Midbrain (tissue), 1 donor: Measurements from ENCODE around the gene PPP2R2B.
"Not testable (repeated sequence)": the region's sequence is repeated elsewhere in the genome, so short reads cannot be mapped to it uniquely, and the experiment has no call there.

Experiments used
- DNase-seq: peaks from one replicate; lab custom pipeline; 2025; lab: John Stamatoyannopoulos, UW

PPP2R2B gene

DNA sequence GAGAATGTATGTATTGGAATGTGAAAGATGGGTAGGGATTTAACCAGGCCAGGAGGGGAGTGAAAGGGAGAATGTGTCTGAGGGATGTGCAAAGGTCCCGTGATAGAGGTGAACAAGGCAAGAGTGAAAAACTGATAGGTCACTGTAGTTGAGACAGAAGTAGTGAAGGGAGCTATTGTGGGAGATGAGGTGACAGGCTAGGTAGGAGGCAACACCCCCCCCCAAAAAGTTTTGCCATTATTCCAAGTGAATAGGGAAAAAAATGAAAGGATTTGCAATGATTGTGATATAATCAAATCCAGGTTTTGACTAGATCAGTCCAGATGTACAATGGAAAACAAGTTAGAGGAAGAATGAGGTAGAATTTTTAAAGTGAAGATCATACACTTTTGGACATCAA lies 226.0 kb downstream of the PPP2R2B start:
- no peak for DNase-seq

DNA sequence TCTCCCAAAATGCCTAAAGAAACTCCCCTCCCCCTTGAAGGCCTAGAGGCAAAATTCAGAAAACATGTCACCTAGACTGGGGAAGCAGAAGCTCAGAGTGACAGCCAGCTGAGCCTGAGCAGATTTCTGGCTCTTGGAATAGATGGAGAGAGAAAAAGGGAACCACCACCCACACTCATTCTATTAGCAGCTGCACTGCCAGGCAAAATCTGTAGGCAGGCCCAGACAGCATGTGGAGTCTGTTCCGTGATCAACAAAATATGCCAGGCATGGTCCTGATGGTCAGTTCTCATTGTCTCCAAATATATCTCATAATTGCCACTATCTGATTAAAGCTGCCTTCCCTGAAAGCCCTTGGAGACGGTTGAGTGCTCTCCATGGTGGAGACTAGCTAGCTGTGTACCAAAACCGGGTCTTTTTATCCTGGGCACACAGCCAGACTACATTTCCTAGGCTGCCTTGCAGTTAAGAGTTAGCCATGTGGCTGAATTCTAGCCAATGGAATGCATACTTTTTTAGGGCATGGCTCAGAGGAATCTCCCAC lies 230.8 kb downstream of the PPP2R2B start:
- DNase-seq = no peak

GRCh38 chr5:146646441-146646840 lies 232.1 kb downstream of the PPP2R2B start:
- peak; percentile 15 for DNase-seq

GRCh38 chr5:146645342-146645741 lies 233.2 kb downstream of the PPP2R2B start:
- DNase-seq = no peak

GRCh38 chr5:146644831-146645230 lies 233.7 kb downstream of the PPP2R2B start:
- DNase-seq = no peak

GRCh38 chr5:146643776-146644175 lies 234.8 kb downstream of the PPP2R2B start:
- no peak for DNase-seq

- no peak for DNase-seq
Observed at GRCh38 chr5:146642410-146642809, 236.1 kb downstream of the PPP2R2B start.

GRCh38 chr5:146641941-146642340 lies 236.6 kb downstream of the PPP2R2B start:
- no peak for DNase-seq

GRCh38 chr5:146640285-146640896 lies 238.2 kb downstream of the PPP2R2B start:
- DNase-seq = no peak

GRCh38 chr5:146635443-146635842 lies 243.1 kb downstream of the PPP2R2B start:
- no peak for DNase-seq

GRCh38 chr5:146633323-146633764 lies 245.2 kb downstream of the PPP2R2B start:
- DNase-seq = no peak

- DNase-seq = no peak
Observed at GRCh38 chr5:146632620-146633322, 245.8 kb downstream of the PPP2R2B start.

DNA sequence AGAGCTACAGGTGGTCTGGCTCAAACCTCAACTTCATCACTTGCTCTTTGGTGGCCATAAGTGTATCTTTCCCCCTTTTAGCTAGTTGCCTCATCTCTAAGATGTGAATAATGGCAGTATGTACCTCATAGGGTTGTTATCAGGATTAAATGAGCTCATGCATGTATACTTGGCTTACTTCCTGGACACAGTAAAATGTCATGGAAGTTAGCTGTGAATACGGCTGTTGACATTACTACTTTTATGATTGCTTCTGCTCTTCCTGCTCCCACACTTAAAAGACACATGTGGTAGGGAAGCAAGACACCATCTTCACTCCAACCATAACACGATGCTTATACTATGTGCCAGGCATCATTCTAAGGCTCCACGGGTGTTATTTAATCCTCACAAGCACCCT lies 248.1 kb downstream of the PPP2R2B start:
- DNase-seq = no peak

GRCh38 chr5:146628950-146629349 lies 249.6 kb downstream of the PPP2R2B start:
- no peak for DNase-seq

- DNase-seq = no peak
Observed at GRCh38 chr5:146626936-146627335, 251.6 kb downstream of the PPP2R2B start.

GRCh38 chr5:146624179-146624578 lies 254.4 kb downstream of the PPP2R2B start:
- no peak for DNase-seq

DNA sequence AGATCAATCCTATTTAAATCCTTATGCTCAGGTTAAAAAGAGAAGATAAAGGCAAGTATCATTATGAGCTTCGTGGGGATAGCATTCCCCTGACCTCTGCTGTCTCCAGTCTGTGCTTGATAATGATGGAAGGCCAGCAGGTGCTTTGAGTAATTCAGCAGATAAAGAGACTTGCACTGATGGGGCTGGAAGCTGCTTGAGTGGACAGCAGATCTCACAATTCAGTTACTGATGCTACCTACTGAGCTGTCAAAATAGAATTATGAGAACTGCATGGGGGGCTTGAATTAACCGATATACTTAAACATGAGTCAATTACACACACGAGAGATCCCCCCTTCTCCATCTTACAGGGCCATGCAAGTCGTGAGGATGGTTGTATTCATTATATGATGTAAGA lies 254.9 kb downstream of the PPP2R2B start:
- no peak for DNase-seq

- DNase-seq = no peak
Observed at GRCh38 chr5:146623009-146623408, 255.5 kb downstream of the PPP2R2B start.

- no peak for DNase-seq
Observed at GRCh38 chr5:146622391-146622790, 256.2 kb downstream of the PPP2R2B start.

GRCh38 chr5:146620669-146621051 lies 257.9 kb downstream of the PPP2R2B start:
- DNase-seq = peak; percentile 19

DNA sequence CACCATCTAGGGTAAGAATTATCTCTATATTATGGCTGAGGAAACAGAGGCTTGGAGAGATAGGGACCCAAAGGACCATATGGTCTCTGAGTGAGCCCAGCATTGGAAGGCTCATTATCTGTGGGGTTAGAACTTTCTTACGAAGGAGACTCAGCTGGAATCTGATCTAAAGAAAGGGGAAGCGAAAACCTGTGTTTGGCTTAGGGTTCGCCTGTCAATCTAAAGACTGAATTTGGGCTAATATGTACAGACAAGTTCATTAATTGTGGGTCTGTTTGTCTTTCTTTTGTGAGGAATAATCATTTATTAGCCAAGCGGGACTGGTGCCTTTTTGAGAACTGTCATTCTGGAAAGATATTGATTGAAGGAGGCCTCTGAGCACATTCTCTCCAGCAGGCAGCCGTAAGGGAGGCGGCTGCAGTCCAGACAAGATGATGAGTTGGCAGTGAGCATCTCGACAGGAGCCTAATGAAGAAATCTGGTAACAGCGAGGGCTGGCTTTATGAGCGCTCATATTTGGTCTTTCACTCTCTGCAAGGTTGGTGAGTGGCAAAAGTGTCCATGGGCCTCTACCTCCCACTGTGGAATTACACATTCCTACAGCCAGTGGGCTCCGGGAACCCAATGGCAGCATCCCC lies 258.4 kb downstream of the PPP2R2B start:
- DNase-seq = no peak

DNA sequence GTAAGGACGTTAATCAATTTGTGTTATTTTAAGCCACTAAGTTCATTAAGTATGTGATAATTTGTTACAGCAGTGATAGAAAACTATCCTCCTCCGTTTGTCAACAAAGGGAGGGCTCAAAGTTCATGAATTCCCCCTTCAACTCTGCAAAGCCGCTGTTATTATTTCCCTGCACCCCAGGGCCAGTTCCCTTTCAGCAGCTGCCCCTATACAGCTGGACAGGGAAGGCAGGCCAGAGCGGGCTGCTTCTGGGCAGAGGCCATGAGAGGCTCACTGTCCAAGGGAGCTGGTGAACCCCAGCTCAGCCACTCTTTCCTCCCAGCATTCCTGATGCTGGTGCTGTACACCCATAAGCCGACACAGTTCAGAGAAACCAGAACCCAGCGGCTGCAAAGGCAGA lies 260.1 kb downstream of the PPP2R2B start:
- DNase-seq = no peak

DNA sequence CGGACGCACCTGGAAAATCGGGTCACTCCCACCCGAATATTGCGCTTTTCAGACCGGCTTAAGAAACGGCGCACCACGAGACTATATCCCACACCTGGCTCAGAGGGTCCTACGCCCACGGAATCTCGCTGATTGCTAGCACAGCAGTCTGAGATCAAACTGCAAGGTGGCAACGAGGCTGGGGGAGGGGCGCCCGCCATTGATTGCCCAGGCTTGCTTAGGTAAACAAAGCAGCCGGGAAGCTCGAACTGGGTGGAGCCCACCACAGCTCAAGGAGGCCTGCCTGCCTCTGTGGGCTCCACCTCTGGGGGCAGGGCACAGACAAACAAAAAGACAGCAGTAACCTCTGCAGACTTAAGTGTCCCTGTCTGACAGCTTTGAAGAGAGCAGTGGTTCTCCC lies 268.8 kb downstream of the PPP2R2B start:
- DNase-seq = not testable (repeated sequence)
